SK-N-SH treated with all-trans-retinoic acid at 6 μM for 48 hours (cell line): ENCODE results near the gene FRYL.

Experiments
- ATAC-seq: fragments of 200-7000 bp; cut with Tn5 transposase; 3 replicates; pipeline ENCODE4 v1.9.1; 2020; ENCODE audit warnings: mild to moderate bottlenecking, moderate library complexity
- ARNTL ChIP-seq: fragments of 450-650 bp; formaldehyde crosslinking; IDR thresholded peaks from 2 replicates; pipeline ENCODE4 v1.5.0; 2020; ENCODE audit warnings: low read depth, mild to moderate bottlenecking, moderate library complexity, borderline replicate concordance
- BACH2 ChIP-seq: fragments of 250-450 bp; sonication (Bioruptor Pico); IDR thresholded peaks from 2 replicates; pipeline ENCODE4 v1.9.0; 2021; ENCODE audit warnings: mild to moderate bottlenecking, borderline replicate concordance
- CSDC2 ChIP-seq: fragments of 250-450 bp; sonication (Bioruptor Pico); IDR thresholded peaks from 2 replicates; pipeline ENCODE4 v1.5.0; 2020; ENCODE audit warnings: mild to moderate bottlenecking, moderate library complexity
- CSRNP3 ChIP-seq: fragments of 250-450 bp; sonication (Bioruptor Pico); IDR thresholded peaks from 2 replicates; pipeline ENCODE4 v1.5.1; 2021; ENCODE audit warnings: mild to moderate bottlenecking, moderate library complexity
- ESRRG ChIP-seq: fragments of 250-450 bp; sonication (Bioruptor Pico); IDR thresholded peaks from 2 replicates; pipeline ENCODE4 v1.6.1; 2021; ENCODE audit warnings: mild to moderate bottlenecking
- GLIS3 ChIP-seq: fragments of 250-450 bp; sonication (Bioruptor Pico); IDR thresholded peaks from 2 replicates; pipeline ENCODE4 v1.5.0; 2020; ENCODE audit warnings: mild to moderate bottlenecking, moderate library complexity
- ISL1 ChIP-seq: fragments of 250-450 bp; sonication (Bioruptor Pico); IDR thresholded peaks from 2 replicates; pipeline ENCODE4 v2.1.2; 2022; ENCODE audit warnings: mild to moderate bottlenecking, moderate library complexity
- POU6F1 ChIP-seq: fragments of 250-450 bp; sonication (Bioruptor Pico); IDR thresholded peaks from 2 replicates; pipeline ENCODE4 v1.8.0; 2021; ENCODE audit warnings: low read depth, mild to moderate bottlenecking, moderate library complexity, borderline replicate concordance
- PPARA ChIP-seq: fragments of 250-450 bp; sonication (Bioruptor Pico); IDR thresholded peaks from 2 replicates; pipeline ENCODE4 v1.5.0; 2020; ENCODE audit warnings: mild to moderate bottlenecking, borderline replicate concordance
- SNAI2 ChIP-seq: fragments of 250-450 bp; sonication (Bioruptor Pico); IDR thresholded peaks from 2 replicates; pipeline ENCODE4 v1.5.0; 2020; ENCODE audit warnings: mild to moderate bottlenecking, moderate library complexity
- TCF4 ChIP-seq: fragments of 250-450 bp; sonication (Bioruptor Pico); IDR thresholded peaks from 2 replicates; pipeline ENCODE4 v1.8.0; 2021; ENCODE audit warnings: mild to moderate bottlenecking, moderate library complexity, borderline replicate concordance
- TOX ChIP-seq: fragments of 250-450 bp; sonication (Bioruptor Pico); IDR thresholded peaks from 2 replicates; pipeline ENCODE4 v1.8.0; 2021; ENCODE audit warnings: mild to moderate bottlenecking, moderate library complexity, borderline replicate concordance
- TSHZ2 ChIP-seq: fragments of 250-450 bp; sonication (Bioruptor Pico); IDR thresholded peaks from 2 replicates; pipeline ENCODE4 v1.5.0; 2020; ENCODE audit warnings: mild to moderate bottlenecking, moderate library complexity
- ZC3H10 ChIP-seq: fragments of 250-450 bp; sonication (Bioruptor Pico); IDR thresholded peaks from 2 replicates; pipeline ENCODE4 v1.5.1; 2021; ENCODE audit warnings: mild to moderate bottlenecking, moderate library complexity
- ZFP3 ChIP-seq: fragments of 250-450 bp; sonication (Bioruptor Pico); IDR thresholded peaks from 2 replicates; pipeline ENCODE4 v1.5.0; 2020; ENCODE audit warnings: mild to moderate bottlenecking, moderate library complexity
- ZFP30 ChIP-seq: fragments of 450-650 bp; formaldehyde crosslinking; IDR thresholded peaks from 2 replicates; pipeline ENCODE4 v1.5.0; 2022; ENCODE audit warnings: mild to moderate bottlenecking, moderate library complexity
- ZNF565 ChIP-seq: fragments of 450-650 bp; formaldehyde crosslinking; conservative IDR thresholded peaks from 2 replicates; pipeline ENCODE4 v1.5.0; 2020; ENCODE audit warnings: low read depth, mild to moderate bottlenecking, moderate library complexity
- ZNF70 ChIP-seq: fragments of 450-650 bp; formaldehyde crosslinking; IDR thresholded peaks from 2 replicates; pipeline ENCODE4 v1.5.0; 2020; ENCODE audit warnings: mild to moderate bottlenecking, moderate library complexity
- ZNF8 ChIP-seq: fragments of 450-650 bp; formaldehyde crosslinking; IDR thresholded peaks from 2 replicates; pipeline ENCODE4 v1.5.0; 2020; ENCODE audit warnings: mild to moderate bottlenecking, moderate library complexity
- TF ChIP-seq, protein P1 (sequence below): fragments of 250-450 bp; sonication (Bioruptor Pico); IDR thresholded peaks from 2 replicates; pipeline ENCODE4 v1.5.1; 2020; ENCODE audit warnings: low read depth, mild to moderate bottlenecking, moderate library complexity
- TF ChIP-seq, protein P2 (sequence below): fragments of 250-450 bp; sonication (Bioruptor Pico); IDR thresholded peaks from 2 replicates; pipeline ENCODE4 v1.8.0; 2020; ENCODE audit warnings: mild to moderate bottlenecking, moderate library complexity, borderline replicate concordance

The FRYL gene

GRCh38 chr4:48667148-48667547, 112.9 kb downstream of the FRYL start:
- ATAC-seq = no peak
- TF ChIP-seq TOX (CRISPR knock-in tag) (no peak), ZNF8 (CRISPR knock-in tag) (no peak), ARNTL (no peak)
- TF ChIP-seq, all 23 proteins: peak for 0

- no peak for TF ChIP-seq ZC3H10 (CRISPR knock-in tag)
- no peak for TF ChIP-seq ARNTL
- TF ChIP-seq, protein P1, sequence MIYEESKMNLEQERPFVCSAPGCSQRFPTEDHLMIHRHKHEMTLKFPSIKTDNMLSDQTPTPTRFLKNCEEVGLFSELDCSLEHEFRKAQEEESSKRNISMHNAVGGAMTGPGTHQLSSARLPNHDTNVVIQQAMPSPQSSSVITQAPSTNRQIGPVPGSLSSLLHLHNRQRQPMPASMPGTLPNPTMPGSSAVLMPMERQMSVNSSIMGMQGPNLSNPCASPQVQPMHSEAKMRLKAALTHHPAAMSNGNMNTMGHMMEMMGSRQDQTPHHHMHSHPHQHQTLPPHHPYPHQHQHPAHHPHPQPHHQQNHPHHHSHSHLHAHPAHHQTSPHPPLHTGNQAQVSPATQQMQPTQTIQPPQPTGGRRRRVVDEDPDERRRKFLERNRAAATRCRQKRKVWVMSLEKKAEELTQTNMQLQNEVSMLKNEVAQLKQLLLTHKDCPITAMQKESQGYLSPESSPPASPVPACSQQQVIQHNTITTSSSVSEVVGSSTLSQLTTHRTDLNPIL = no peak
- no peak for TF ChIP-seq CSDC2 (CRISPR knock-in tag)
- no peak for TF ChIP-seq ISL1 (CRISPR knock-in tag)
- TF ChIP-seq TOX (CRISPR knock-in tag) = no peak
- TF ChIP-seq ZFP30 (CRISPR knock-in tag) = no peak
- no peak for TF ChIP-seq PPARA (CRISPR knock-in tag)
- no peak for TF ChIP-seq BACH2 (CRISPR knock-in tag)
- TF ChIP-seq, protein P2, sequence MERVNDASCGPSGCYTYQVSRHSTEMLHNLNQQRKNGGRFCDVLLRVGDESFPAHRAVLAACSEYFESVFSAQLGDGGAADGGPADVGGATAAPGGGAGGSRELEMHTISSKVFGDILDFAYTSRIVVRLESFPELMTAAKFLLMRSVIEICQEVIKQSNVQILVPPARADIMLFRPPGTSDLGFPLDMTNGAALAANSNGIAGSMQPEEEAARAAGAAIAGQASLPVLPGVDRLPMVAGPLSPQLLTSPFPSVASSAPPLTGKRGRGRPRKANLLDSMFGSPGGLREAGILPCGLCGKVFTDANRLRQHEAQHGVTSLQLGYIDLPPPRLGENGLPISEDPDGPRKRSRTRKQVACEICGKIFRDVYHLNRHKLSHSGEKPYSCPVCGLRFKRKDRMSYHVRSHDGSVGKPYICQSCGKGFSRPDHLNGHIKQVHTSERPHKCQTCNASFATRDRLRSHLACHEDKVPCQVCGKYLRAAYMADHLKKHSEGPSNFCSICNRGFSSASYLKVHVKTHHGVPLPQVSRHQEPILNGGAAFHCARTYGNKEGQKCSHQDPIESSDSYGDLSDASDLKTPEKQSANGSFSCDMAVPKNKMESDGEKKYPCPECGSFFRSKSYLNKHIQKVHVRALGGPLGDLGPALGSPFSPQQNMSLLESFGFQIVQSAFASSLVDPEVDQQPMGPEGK (CRISPR knock-in tag) = no peak
- TF ChIP-seq POU6F1 = no peak
- TF ChIP-seq TSHZ2 (CRISPR knock-in tag) = no peak
- TF ChIP-seq TCF4 (CRISPR knock-in tag) = no peak
- no peak for TF ChIP-seq CSRNP3 (CRISPR knock-in tag)
- no peak for TF ChIP-seq GLIS3 (CRISPR knock-in tag)
- TF ChIP-seq ZNF70 (CRISPR knock-in tag) = no peak
- no peak for TF ChIP-seq ZNF565
- TF ChIP-seq ZFP3 (CRISPR knock-in tag) = no peak
- ATAC-seq = no peak
Observed at GRCh38 chr4:48665555-48666186, 114.4 kb downstream of the FRYL start.

DNA sequence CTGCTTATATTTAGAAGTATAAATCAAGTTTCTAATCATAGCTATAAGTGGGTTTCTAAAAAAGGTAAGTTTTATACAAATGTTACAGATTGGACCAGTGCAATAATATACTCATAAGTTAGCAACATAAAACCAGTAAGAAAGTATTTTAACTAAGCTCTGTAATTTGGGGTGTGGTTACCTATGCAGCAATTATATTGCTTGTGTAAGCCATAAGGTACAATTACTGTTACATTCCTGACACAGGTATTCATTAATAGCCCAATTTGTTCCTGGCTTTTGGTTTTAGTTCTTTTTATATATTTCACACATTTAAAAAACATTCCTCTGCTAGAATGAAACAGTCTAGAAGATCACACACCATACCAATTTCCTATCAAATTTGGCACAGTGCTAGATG, 115.1 kb downstream of the FRYL start:
- ATAC-seq = no peak
- no peak for TF ChIP-seq POU6F1
- TF ChIP-seq TOX (CRISPR knock-in tag) = no peak
- no peak for TF ChIP-seq ZNF8 (CRISPR knock-in tag)
- TF ChIP-seq ZC3H10 (CRISPR knock-in tag) = no peak
- TF ChIP-seq ARNTL = no peak
- TF ChIP-seq TSHZ2 (CRISPR knock-in tag) = no peak
- TF ChIP-seq, protein P1 = no peak
- TF ChIP-seq PPARA (CRISPR knock-in tag) = no peak
- TF ChIP-seq ZNF565 = no peak
- TF ChIP-seq SNAI2 (CRISPR knock-in tag) = no peak
- TF ChIP-seq BACH2 (CRISPR knock-in tag) = no peak
- TF ChIP-seq ESRRG (CRISPR knock-in tag) = no peak
